Embryonic facial prominence (tissue), 1 donor: ENCODE results near the gene DDX31.
"Not testable (repeated sequence)": the region's sequence is repeated elsewhere in the genome, so short reads cannot be mapped to it uniquely, and the experiment has no call there.

Experiments used
- DNase-seq: peaks from one replicate; pipeline ENCODE4 v3.0.0-alpha.2; 2016; ENCODE audit errors: extremely low spot score

DDX31 gene

DNA sequence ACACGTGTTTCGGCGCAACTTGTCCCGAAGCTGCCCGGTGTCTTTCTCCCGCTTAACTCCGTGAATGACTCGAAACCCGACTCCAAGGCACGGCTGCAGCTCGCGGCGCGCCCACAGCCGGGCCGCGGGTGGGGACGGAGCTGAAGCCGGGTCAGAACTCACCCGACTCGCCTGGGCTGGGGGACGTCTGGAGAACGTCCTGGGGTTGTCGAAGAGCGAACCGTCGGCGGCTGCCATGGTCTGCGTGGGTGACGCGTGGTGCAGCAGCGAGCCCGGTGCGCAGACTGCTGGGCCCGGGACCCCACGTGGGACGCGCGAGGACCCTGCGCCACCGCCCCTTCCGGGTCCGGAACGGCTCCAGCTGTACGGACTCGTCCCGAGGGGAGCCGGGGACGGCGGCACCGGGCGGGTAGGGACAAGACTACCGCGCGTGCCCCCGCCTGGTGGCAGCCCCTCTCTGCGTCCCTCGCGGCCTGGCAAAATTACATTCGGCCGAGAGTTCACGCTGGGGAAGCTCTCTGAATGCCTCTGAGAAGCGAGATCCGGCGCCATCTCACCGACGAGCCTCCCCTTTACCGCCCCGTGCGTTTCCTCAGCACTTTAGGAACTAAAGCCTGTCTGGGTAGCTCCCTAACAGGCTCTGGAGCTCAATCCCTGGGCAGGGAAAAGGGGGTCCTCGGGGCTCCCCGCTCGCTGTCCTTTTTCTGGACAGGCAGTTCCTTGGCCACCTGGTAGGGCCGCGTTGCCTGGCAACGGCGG is at the start of gene DDX31:
TSS of gene DDX31 (minus strand) at position 286 of the 759 bp plus-strand sequence. CDS start at position 237, 49 bp downstream.
- peak; percentile 37 for DNase-seq

DNA sequence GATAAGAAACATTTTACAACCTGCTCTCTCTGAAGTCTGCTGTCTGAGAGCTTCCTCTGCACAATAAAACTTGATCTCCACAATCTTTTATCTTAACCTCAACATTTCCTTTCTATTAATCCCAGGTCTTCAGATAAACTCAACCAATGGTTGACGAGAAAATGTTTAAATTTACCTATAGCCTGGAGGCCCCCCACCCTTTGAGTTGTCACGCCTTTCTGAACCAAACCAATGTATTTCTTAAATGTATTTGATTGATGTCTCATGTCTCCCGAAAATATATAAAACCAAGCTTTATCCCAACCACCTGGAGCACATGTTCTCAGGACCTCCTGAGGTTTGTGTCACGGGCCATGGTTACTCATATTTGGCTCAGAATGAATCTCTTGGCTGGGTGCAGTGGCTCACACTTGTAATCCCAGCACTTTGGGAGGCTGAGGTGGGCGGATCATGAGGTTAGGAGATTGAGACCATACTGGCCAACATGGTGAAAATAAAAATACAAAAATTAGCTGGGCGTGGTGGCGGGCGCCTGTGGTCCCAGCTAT is 48.7 kb upstream of the DDX31 start:
- not testable (repeated sequence) for DNase-seq

DNA sequence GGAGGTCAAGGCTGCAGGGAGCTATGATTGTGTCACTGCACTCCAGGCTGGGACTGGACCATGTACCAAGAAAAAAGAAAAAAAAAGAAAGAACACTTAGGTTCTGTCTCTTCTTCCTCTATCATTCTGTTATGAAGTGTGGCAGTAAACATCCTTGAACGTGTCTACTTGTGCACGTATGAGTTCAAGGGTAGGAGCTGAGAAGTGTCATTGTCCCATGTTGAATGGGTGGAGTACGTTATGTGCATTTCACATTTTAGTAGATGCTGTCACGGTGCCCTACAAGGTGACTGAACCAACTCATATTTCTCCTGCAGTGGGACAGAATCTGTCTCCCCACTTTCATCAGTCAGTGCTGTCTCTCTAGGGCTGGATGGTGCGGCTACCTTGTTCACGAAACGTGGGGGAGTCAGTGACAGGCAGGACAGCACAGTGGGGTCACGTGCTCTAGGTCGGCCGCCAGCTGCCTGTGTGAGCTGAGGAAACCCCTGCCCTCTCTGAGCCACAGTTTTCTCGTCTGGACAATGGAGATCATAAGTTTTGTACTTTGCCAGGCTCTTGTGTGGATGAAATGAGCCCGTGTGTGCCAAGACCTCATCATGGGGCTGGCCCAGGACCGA is 47.7 kb upstream of the DDX31 start:
- no peak for DNase-seq

DNA sequence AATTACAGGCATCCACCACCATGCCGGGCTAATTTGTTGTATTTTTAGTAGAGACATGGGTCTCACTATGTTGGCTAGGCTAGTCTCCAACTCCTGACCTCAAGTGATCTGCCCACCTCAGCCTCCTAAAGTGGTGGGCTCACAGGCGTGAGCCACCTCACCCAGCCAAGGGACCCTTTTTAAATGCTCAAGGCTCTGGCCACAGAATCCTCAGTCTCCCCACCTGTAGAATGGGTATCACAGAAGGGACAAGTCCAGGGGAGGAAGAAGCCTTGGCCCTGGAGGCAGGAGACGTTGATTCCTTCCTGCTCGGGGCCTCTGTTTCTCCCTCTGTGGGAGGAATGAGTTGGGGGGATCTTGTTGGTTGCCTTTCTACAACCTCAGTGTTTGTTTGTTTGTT is 46.2 kb upstream of the DDX31 start:
- DNase-seq: no peak

- no peak for DNase-seq
Measured at GRCh38 chr9:132712753-132713152, 43.0 kb upstream of the DDX31 start.

GRCh38 chr9:132711846-132712245 is 42.1 kb upstream of the DDX31 start:
- DNase-seq: no peak

- DNase-seq: not testable (repeated sequence)
Measured at GRCh38 chr9:132711152-132711551, 41.4 kb upstream of the DDX31 start.

DNA sequence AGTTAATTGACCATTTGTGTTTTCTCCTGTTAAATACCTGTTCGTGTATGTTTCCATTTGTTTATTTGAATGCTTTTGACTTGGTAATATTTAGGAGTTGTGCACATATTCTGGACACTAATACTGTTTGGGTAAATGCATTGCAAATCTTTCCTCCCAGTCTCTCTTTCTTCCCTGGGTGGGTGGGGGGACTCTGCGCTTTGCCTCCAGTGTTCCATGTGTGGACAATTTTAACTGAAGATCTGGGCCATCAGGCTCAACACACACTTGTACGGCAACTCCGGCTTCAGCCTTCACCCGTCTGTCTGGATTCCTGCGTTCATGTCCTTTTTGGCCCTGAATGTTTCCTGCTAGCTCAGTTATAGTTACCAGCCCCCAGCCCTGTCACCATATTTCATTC is 40.5 kb upstream of the DDX31 start:
- no peak for DNase-seq

DNA sequence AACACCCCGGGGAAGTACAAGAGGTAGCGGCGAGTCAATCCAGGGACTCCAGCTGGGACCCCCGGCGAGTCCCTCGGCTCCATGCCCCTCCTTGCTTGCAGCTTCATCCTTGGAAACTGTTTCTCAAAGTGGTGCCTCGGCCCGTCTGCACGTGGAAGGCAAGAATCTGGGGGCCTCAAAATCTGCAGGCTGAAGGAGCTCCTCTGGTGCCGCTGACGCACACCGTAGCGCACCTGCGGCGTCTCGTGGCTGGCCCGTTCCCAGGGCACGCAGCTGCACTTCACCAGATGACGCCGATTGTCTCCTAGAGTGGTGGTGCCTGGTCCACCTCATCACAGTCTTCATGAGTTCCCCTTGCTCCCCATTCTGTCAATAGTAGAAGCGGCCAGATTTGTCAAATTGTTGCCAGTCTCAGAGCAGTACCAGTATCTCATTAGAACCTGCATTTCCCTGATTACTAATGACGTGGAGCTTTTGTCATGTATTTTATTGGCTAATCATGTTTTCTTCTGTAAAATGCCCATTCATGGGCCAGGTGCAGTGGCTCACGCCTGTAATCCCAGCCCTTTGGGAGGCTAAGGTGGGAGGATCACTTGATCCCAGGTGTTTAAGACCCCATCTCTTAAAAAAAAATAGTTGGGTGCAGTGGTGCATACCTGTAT is 39.1 kb upstream of the DDX31 start:
- DNase-seq: no peak

DNA sequence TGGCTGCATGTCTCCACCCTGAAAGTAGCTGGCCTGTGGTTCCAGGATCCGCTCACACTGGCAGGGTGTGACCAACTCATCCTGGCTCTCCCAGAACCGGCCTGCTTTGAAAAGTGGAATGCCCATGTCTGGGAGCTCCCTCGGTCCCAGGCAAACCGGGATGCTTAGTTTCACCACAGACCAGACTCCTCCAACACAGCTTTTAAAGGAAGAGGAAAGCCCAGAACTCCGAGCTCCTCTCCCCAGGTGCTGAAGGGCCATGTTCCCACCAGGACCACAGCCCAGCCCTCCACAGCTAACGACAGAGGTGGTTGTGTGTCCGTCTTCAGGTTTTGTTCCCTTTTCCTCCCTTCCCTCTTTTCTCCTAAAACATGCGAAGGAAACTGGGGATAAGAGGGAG is 38.5 kb upstream of the DDX31 start:
- DNase-seq: no peak

GRCh38 chr9:132703336-132703735 is 33.6 kb upstream of the DDX31 start:
- DNase-seq: no peak

DNA sequence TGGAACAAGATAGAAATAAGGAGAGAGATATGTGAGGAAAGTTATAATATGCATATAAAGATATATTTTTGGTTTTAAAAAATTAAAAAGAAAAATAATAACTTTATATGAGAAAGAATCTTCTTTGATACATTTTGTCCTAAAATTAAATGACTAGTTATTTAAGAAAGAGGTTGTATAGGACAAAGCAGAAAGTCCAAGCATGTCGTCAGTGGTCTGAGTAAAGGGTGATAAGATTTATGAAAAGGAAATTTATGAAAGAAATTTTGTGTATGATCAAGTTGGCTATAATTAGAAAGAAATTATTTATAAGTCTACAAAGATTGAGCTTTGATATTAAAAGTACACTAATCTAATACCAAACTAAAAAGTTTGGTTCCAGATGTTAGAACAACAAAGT is 32.5 kb upstream of the DDX31 start:
- no peak for DNase-seq

DNA sequence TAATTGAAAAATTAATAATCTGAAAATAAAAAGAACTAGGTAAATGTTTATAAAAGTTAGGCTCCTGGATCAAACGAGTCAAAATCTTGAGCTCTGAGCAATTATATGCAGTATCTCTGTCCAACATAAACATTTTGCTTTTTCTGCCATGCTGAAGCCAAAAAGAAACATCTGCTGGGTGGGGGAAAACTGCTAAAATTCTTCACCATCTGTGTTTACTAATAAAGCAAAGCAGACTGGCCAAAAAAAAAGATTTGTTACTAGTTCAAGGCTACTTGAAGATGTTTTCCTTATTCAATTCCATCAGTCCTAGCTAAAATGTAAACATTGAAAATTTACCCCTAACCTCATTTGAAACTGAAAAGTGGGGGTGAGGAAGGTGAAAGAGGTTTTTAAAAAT is 30.2 kb upstream of the DDX31 start:
- DNase-seq: peak; percentile 6

DNA sequence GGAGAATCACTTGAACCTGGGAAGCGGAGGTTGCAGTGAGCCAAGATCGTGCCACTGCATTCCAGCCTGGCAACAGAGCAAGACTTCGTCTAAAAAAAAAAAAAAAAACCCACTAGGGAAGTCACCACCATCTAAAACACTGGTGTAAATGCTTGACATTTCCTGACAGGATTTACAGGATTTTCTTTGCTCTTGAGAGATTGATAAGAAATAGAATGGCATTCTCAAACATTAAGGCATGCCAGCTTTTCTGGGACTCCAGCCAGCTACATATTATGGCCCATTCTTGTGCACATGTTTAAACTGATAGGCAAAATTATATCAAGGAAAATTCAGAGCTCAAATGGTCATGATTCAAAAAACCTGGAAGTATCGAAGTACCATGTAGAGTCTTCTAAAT is 29.2 kb upstream of the DDX31 start:
- no peak for DNase-seq

GRCh38 chr9:132697230-132697629 is 27.4 kb upstream of the DDX31 start:
- DNase-seq: no peak

GRCh38 chr9:132694144-132694543 is 24.4 kb upstream of the DDX31 start:
- DNase-seq: no peak

- no peak for DNase-seq
Measured at GRCh38 chr9:132690696-132691095, 20.9 kb upstream of the DDX31 start.

GRCh38 chr9:132683873-132684272 is 14.1 kb upstream of the DDX31 start:
- no peak for DNase-seq

GRCh38 chr9:132681561-132681960 is 11.8 kb upstream of the DDX31 start:
- DNase-seq: no peak

- DNase-seq: no peak
Measured at GRCh38 chr9:132679946-132680625, 10.3 kb upstream of the DDX31 start.

DNA sequence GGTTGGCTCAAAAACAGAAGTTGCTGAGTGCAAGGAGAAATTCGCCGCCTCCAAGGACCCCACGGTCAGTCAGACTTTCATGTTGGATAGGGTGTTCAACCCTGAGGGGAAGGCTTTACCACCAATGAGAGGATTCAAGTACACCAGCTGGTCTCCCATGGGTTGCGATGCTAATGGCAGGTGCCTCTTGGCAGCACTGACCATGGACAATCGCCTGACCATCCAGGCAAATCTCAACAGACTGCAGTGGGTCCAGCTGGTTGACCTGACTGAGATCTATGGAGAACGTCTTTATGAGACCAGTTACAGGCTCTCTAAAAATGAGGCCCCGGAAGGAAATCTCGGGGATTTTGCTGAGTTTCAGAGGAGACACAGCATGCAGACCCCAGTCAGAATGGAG is 8.2 kb upstream of the DDX31 start:
- no peak for DNase-seq

GRCh38 chr9:132674485-132674884 is 4.7 kb upstream of the DDX31 start:
- DNase-seq: no peak
